G401.6 (cell line): ENCODE data around the gene COPS3.
"Not testable (repeated sequence)": the region's sequence is repeated elsewhere in the genome, so short reads cannot be mapped to it uniquely, and the experiment has no call there.

Experiments
- FAIRE-seq: peaks from 2 replicates; lab custom pipeline; 2012; peaks lifted over from hg19 to GRCh38; lab: Jason Lieb, UNC

COPS3 gene

DNA sequence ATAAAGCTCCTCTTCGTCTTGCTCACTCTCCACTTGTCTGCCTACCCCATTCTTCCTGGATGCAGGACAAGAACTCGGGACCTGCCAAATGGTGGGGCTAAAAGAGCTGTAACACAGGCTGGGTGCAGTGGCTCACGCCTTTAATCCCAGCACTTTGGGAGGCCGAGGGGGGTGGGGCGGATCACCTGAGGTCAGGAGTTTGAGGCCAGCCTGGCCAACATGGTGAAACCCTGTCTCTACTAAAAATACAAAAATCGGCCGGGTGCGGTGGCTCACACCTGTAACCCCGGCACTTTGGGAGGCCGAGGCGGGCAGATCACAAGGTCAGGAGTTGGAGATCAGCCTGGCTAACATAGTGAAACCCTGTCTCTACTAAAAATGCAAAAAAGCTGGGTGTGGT, 20.6 kb upstream of the COPS3 start:
- not testable (repeated sequence) for FAIRE-seq

GRCh38 chr17:17300624-17301568, 19.9 kb upstream of the COPS3 start:
- FAIRE-seq, result peak; percentile 99

DNA sequence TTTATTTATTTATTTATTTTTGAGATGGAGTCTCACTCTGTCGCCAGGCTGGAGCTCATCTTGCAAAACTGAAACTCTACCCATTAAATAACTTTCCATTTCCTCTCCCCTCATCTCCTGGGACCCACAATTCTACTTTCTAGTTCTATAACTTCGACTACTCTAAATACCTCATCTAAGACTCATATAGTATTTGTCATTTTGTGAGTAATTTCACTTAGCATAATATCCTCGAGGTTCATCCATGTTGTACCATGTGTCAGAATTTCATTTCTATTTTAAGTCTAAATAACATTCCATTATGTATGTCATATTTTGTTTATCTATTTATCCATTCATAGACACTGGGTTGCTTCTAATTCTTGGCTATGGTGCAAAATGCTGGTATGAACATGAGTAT, 17.1 kb upstream of the COPS3 start:
- FAIRE-seq, result no peak

DNA sequence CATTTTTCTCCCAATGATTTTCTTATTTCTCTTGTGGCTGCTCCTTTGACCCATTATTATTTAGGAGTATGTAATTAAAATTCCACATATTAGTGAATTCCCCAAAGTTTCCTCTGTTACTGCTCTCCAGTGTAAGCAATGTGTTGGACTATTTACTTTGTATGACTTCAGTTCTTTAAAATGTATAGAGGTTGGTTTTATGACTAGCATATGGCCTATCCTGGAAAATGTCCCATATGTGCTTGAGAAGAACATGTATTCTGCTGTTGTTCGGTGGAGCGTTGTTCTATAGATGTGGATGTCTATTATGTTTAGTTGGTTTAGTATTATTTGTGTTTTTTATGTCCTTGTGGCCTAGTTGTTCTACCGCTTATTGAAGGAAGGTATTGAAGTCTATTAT, 16.2 kb upstream of the COPS3 start:
- FAIRE-seq, result peak; percentile 36

GRCh38 chr17:17295141-17295540, 14.1 kb upstream of the COPS3 start:
- no peak for FAIRE-seq

- FAIRE-seq, result no peak
Measured at GRCh38 chr17:17289701-17290100, 8.7 kb upstream of the COPS3 start.

GRCh38 chr17:17289086-17289485, 8.0 kb upstream of the COPS3 start:
- FAIRE-seq, result no peak

DNA sequence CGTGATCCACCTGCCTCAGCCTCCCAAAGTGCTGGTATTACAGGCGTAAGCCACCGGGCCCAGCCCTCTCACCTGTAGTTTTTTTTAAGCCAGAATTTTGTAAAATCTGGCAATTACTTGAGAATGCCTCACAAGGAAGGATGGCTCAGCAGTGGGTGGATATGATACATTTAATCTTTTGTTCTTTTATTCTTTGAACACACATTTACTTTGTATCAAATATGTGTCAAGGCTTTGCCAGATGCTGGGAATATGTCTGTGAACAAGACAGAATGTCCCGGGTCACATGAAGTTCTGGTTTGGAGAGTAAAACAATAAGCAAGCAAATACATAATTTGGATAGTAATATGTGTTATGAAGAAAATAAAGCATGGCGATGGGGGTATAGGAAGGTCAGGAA, 4.9 kb upstream of the COPS3 start:
- no peak for FAIRE-seq

DNA sequence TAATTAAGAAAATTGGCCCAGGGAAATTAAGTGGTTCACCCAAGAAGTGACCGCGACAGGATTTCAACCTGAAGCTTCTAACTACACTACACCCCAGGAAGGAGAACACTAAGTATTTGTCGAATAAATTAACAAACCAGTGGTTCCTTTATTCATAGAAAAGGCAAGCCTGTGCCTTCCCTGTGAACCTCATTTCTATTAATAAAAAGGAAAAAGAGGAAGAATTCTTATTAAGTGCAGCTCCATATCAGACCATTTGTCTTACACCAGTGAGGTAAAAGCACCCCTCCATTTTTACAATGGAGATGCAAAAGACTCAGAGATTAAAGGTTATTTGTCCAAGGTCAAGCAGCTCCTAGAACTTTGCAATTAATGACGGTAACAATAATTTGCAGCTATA, 1.7 kb downstream of the COPS3 start:
- no peak for FAIRE-seq

DNA sequence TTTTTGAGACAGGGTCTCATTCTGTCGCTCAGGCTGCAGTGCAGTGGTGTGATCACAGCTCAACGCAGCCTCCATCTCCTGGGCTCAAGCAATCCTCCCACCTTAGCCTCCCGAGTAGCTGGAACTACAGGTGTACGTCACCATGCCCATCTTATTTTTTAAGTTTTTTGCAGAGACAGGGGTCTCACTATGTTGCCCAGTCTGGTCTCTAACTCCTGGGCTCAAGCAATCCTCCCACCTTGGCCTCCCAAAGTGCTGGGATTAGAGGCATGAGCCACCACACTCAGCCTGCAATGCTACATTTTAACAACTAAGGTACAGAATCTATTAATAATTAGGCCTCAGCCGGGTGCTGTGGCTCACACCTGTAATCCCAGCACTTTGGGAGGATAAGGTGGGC, 3.6 kb downstream of the COPS3 start:
- not testable (repeated sequence) for FAIRE-seq

DNA sequence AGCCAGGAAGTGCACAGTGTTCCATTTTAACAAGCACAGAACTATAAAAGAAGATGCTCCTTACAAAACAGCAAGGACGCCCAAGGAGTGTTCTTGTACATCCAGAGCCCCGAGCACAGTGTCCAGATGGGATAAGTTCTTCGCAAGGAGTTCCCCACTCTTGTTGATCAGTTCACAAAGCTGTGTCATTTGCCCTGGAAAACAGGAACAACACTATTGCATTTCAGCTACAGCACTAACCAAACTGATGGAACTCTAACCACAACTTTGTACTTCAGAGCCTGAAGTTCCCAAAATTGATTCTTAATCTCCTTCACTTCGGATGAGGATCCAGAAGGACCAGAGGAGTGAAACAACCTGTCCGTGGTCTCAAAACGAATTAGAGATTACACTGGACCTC, 5.1 kb downstream of the COPS3 start:
- no peak for FAIRE-seq

- FAIRE-seq, result no peak
Measured at GRCh38 chr17:17269926-17270773, 10.9 kb downstream of the COPS3 start.

- FAIRE-seq, result no peak
Measured at GRCh38 chr17:17264430-17264829, 16.6 kb downstream of the COPS3 start.

GRCh38 chr17:17258998-17259397, 22.0 kb downstream of the COPS3 start:
- no peak for FAIRE-seq

GRCh38 chr17:17258011-17258410, 23.0 kb downstream of the COPS3 start:
- no peak for FAIRE-seq

- peak; percentile 63 for FAIRE-seq
Measured at GRCh38 chr17:17256316-17256715, 24.7 kb downstream of the COPS3 start.

- not testable (repeated sequence) for FAIRE-seq
Measured at GRCh38 chr17:17255689-17256088, 25.4 kb downstream of the COPS3 start.

DNA sequence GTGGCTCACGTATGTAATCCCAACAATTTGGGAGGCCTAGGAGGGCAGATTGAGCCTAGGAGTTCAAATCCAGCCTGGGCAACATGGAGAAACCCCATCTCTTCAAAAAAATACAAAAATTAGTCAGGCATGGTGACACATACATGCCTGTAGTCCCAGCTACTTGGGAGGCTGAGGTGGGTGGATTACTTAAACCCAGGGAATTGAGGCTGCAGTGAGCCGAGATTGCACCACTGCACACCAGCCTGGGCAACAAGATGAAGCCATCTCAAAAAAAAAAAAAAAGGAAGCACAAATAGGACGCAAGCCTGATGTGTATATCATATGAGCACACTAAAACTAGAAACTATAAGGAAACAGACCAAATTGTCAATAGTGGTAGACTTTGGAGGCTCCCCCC, 27.0 kb downstream of the COPS3 start:
- FAIRE-seq, result no peak

- no peak for FAIRE-seq
Measured at GRCh38 chr17:17253406-17253805, 27.6 kb downstream of the COPS3 start.

DNA sequence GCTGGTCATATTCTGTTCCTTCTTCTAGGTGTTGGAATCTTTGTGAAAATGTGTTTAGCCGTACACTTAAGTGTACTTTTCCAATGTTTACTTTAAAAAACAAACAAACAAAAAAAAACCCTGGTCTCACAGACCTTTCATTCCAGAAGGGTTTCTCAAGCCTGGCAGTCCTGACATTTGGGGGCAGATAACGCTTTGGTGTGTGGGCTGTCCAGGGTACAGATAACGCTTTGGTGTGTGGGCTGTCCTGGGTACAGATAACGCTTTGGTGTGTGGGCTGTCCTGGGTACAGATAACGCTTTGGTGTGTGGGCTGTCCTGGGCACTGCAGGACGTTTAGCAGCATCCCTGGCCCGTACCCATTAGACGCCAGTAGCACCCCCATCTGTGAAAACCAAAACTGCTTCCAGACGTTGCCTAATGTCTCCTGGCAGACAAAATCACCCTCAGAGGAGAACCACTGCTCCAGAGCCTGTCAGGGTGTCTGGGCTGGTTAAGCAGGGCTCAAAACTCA, 28.8 kb downstream of the COPS3 start:
- no peak for FAIRE-seq

GRCh38 chr17:17246879-17247278, 34.2 kb downstream of the COPS3 start:
- no peak for FAIRE-seq

GRCh38 chr17:17243163-17243562, 37.9 kb downstream of the COPS3 start:
- FAIRE-seq, result no peak

DNA sequence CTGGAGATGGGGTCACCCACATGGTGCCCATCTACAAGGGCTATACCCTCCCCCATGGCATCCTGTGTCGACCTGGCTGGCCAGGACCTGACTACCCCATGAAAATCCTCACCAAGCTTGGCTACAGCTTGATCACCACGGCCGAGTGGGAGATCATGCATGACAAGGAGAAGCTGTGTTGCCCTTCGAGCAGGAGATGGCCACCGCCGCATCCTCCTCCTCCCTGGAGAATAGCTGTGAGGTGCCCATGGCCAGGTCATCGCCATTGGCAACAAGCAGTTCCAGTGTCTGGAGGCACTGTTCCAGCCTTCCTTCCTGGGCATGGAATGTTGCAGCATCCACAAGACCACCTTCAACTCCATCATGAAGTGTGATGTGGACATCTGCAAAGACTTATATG, 38.8 kb downstream of the COPS3 start:
- FAIRE-seq, result no peak
